Measurements from ENCODE around the gene PACS1.

DNA sequence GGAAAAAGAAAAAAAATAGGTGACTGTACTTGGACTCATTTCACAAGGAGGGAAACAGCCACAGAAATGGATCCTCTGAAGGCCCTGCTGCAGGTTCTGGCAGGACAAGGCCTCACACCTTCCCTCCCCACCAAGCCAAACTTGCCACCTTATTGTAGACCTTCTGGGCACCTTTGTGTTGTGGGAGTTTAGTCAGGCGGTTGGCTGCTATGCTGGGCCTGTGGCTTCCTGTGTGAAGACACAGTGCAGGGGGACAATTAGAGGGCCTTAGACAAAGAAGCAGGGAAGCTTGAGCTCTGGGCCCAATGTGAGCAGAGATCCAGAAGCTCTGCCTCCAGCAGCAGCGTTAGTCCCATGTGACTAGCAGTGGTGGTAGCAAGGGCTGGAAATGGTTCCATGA lies 202.5 kb downstream of the PACS1 start:
- no peak for TF ChIP-seq EZH2 (IDR thresholded peaks at IDR 0.05; ENCODE audit: borderline replicate concordance, low read length)
- TF ChIP-seq, protein P1, sequence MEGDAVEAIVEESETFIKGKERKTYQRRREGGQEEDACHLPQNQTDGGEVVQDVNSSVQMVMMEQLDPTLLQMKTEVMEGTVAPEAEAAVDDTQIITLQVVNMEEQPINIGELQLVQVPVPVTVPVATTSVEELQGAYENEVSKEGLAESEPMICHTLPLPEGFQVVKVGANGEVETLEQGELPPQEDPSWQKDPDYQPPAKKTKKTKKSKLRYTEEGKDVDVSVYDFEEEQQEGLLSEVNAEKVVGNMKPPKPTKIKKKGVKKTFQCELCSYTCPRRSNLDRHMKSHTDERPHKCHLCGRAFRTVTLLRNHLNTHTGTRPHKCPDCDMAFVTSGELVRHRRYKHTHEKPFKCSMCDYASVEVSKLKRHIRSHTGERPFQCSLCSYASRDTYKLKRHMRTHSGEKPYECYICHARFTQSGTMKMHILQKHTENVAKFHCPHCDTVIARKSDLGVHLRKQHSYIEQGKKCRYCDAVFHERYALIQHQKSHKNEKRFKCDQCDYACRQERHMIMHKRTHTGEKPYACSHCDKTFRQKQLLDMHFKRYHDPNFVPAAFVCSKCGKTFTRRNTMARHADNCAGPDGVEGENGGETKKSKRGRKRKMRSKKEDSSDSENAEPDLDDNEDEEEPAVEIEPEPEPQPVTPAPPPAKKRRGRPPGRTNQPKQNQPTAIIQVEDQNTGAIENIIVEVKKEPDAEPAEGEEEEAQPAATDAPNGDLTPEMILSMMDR (IDR thresholded peaks at IDR 0.05; ENCODE audit: low read length), result no peak

Data from OCI-LY1 (cell line).